Measurements from ENCODE around the gene BTBD10. TPM values are rescaled to one million over a fixed set of nuclear protein-coding genes. Genes with fewer than 3 reads are reported as not detected.

The BTBD10 gene
- total RNA-seq, 1 experiment from 2014 or later, result 45.0 TPM

DNA sequence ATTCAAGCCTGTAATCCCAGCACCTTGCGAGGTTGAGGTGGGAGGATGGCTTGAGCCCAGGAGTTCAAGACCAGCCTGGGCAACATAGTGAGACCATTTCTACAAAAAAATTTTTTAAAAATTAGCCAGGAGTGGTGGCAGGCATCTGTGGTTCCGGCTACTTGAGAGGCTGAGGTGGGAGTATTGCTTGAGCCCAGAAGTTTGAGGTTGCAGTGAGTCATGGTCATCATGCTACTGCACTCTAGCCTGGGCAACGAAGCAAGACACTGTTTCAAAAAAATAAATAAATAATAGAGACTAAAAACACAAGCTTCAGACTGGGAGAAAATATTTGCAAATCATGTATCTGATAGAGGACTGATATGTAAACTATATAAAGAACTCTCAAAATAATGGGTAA is 33.2 kb downstream of the BTBD10 start:
- Mint-ChIP-seq H3K27me3 (ENCODE audit: insufficient read depth, unreplicated experiment) (no peaks in the 10 kb centered on the region), H3K4me1 (ENCODE audit: low read depth, unreplicated experiment) (peaks cover 16% of the 10 kb centered on the region), H3K36me3 (ENCODE audit: insufficient read depth, unreplicated experiment) (peaks cover 14% of the 10 kb centered on the region), H3K27ac (ENCODE audit: unreplicated experiment) (no peak overlapping the region), H3K9me3 (ENCODE audit: unreplicated experiment) (peaks cover 37% of the 10 kb centered on the region), H3K4me3 (ENCODE audit: unreplicated experiment) (no peak overlapping the region)
- TF ChIP-seq, protein P1, sequence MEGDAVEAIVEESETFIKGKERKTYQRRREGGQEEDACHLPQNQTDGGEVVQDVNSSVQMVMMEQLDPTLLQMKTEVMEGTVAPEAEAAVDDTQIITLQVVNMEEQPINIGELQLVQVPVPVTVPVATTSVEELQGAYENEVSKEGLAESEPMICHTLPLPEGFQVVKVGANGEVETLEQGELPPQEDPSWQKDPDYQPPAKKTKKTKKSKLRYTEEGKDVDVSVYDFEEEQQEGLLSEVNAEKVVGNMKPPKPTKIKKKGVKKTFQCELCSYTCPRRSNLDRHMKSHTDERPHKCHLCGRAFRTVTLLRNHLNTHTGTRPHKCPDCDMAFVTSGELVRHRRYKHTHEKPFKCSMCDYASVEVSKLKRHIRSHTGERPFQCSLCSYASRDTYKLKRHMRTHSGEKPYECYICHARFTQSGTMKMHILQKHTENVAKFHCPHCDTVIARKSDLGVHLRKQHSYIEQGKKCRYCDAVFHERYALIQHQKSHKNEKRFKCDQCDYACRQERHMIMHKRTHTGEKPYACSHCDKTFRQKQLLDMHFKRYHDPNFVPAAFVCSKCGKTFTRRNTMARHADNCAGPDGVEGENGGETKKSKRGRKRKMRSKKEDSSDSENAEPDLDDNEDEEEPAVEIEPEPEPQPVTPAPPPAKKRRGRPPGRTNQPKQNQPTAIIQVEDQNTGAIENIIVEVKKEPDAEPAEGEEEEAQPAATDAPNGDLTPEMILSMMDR (IDR thresholded peaks at IDR 0.05; ENCODE audit: insufficient read depth in 1 of 2, low read depth in 1 of 2, low read length in 1 of 2, severe bottlenecking in 1 of 2, unreplicated experiment in 1 of 2), result no peak
- CTCF ChIA-PET, result no interaction called here
- no peak for DNase-seq
- Histone ChIP-seq H3K4me3 (ENCODE audit: low read depth, low read length) (no peak overlapping the region), H3K36me3 (ENCODE audit: control insufficient read depth, insufficient read depth, low read length) (no peaks in the 10 kb centered on the region; the same call in 1 of the 2 replicates), H3K4me1 (peaks cover 5% of the 10 kb centered on the region; the same call in 1 of the 2 replicates), H3K9me3 (peaks cover 14% of the 10 kb centered on the region), H3K27me3 (replicated peaks; ENCODE audit: control insufficient read depth, insufficient read depth, low read length) (no peaks in the 10 kb centered on the region)
- POLR2A ChIA-PET, result no interaction called here
- no TSS peak for BruUV-seq (replicated peaks)
- intact Hi-C loops (cut with micrococcal nuclease; ENCODE audit: unreplicated experiment), result no loop called here

- no TSS peak for BruUV-seq (replicated peaks)
- H3K4me3 ChIP-seq (ENCODE audit: low read depth, low read length), result no peak overlapping the region
- DNase-seq, result no peak
- TF ChIP-seq, protein P1 (IDR thresholded peaks at IDR 0.05; ENCODE audit: insufficient read depth in 1 of 2, low read depth in 1 of 2, low read length in 1 of 2, severe bottlenecking in 1 of 2, unreplicated experiment in 1 of 2), result no peak
- H3K4me3 Mint-ChIP-seq (ENCODE audit: unreplicated experiment), result no peak overlapping the region
- H3K36me3 ChIP-seq (ENCODE audit: control insufficient read depth, insufficient read depth, low read length), result no peaks in the 10 kb centered on the region; the same call in 1 of the 2 replicates
- H3K27ac Mint-ChIP-seq (ENCODE audit: unreplicated experiment), result no peak overlapping the region
- ChIA-PET CTCF (no interaction called here), POLR2A (no interaction called here)
- H3K4me1 ChIP-seq, result peaks cover 9% of the 10 kb centered on the region; the same call in 1 of the 2 replicates
- no peaks in the 10 kb centered on the region for H3K27me3 ChIP-seq (replicated peaks; ENCODE audit: control insufficient read depth, insufficient read depth, low read length)
- H3K27me3 Mint-ChIP-seq (ENCODE audit: insufficient read depth, unreplicated experiment), result no peaks in the 10 kb centered on the region
- peaks cover 14% of the 10 kb centered on the region for H3K9me3 ChIP-seq
- H3K9me3 Mint-ChIP-seq (ENCODE audit: unreplicated experiment), result peaks cover 37% of the 10 kb centered on the region
- intact Hi-C loops (cut with micrococcal nuclease; ENCODE audit: unreplicated experiment), result no loop called here
- H3K36me3 Mint-ChIP-seq (ENCODE audit: insufficient read depth, unreplicated experiment), result peaks cover 14% of the 10 kb centered on the region
- H3K4me1 Mint-ChIP-seq (ENCODE audit: low read depth, unreplicated experiment), result peaks cover 16% of the 10 kb centered on the region
Measured at GRCh38 chr11:13429288-13429687, 33.7 kb downstream of the BTBD10 start.

DNA sequence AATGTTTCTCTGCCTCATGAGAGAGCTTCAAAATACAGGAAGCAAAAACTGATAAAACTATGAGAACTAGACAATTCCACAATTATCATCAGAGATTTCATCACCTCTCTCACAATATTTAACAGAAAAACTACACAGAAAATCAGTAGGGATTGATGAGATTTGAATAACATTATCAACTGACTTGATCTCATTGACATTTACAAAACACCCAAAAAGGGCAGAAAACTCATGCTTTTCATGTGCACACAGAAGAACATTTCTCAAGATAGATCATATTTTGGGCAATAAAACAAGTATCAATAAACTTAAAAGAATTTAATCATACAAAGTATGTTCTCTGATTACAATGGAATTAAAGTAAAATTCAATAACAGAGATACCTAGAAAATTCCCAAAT is 35.6 kb downstream of the BTBD10 start:
- TF ChIP-seq, protein P1 (IDR thresholded peaks at IDR 0.05; ENCODE audit: insufficient read depth in 1 of 2, low read depth in 1 of 2, low read length in 1 of 2, severe bottlenecking in 1 of 2, unreplicated experiment in 1 of 2), result no peak
- Histone ChIP-seq H3K27me3 (replicated peaks; ENCODE audit: control insufficient read depth, insufficient read depth, low read length) (no peaks in the 10 kb centered on the region), H3K36me3 (ENCODE audit: control insufficient read depth, insufficient read depth, low read length) (no peaks in the 10 kb centered on the region), H3K4me1 (peaks cover 12% of the 10 kb centered on the region; the same call in 1 of the 2 replicates), H3K4me3 (ENCODE audit: low read depth, low read length) (no peak overlapping the region), H3K9me3 (peaks cover 14% of the 10 kb centered on the region)
- BruUV-seq (replicated peaks), result no TSS peak
- Mint-ChIP-seq H3K9me3 (ENCODE audit: unreplicated experiment) (peaks cover 37% of the 10 kb centered on the region), H3K27ac (ENCODE audit: unreplicated experiment) (no peak overlapping the region), H3K36me3 (ENCODE audit: insufficient read depth, unreplicated experiment) (peaks cover 14% of the 10 kb centered on the region), H3K4me3 (ENCODE audit: unreplicated experiment) (no peak overlapping the region), H3K27me3 (ENCODE audit: insufficient read depth, unreplicated experiment) (no peaks in the 10 kb centered on the region), H3K4me1 (ENCODE audit: low read depth, unreplicated experiment) (peaks cover 21% of the 10 kb centered on the region)
- no peak for DNase-seq
- intact Hi-C loops (cut with micrococcal nuclease; ENCODE audit: unreplicated experiment), result no loop called here
- POLR2A ChIA-PET, result no interaction called here
- CTCF ChIA-PET, result no interaction called here
